SK-N-SH (cell line): Measurements from ENCODE around the gene CUBN. TPM values are rescaled to one million over a fixed set of nuclear protein-coding genes. Genes with fewer than 3 reads are reported as not detected.

ENCODE experiments used
- CTCF ChIA-PET: fragments of 300-600, 350-600 bp; formaldehyde crosslinking; extraction: SDS; loops from one replicate; lab custom pipeline; 2021; lab: Yijun Ruan, JAX
- POLR2A ChIA-PET: fragments of 350-600 bp; sonication (Branson Sonifier 250); formaldehyde crosslinking; extraction: SDS; loops from one replicate; lab custom pipeline; 2020; ENCODE audit warnings: antibody characterized with exemption, inconsistent platforms; lab: Yijun Ruan, JAX
- DNase-seq: peaks from one replicate; pipeline ENCODE4 v3.0.0; 2012
- H2AFZ ChIP-seq: fragments of 200-600 bp; sonication (generic); 2 replicates; pipeline ENCODE4 v1.8.1; 2016; ENCODE audit warnings: antibody characterized with exemption, mild to moderate bottlenecking, low read depth
- H3F3A ChIP-seq: fragments of 200-600 bp; sonication (generic); replicated peaks from 2 replicates; pipeline ENCODE3; 2016; ENCODE audit warnings: antibody characterized with exemption, mild to moderate bottlenecking; ENCODE audit not compliant: insufficient read depth
- H3K27ac ChIP-seq, 2 experiments: fragments of 200-500 bp in 1 of 2; fragments of 200-600 bp in 1 of 2; sonication (Bioruptor generic) in 1 of 2; sonication (generic), shearing (Covaris generic) in 1 of 2; 2 replicates each; pipeline versions ENCODE4 v1.5.1 to v1.6.1; 2014 to 2016; ENCODE audit warnings: low read depth in 2 of 2, inconsistent platforms in 1 of 2, low read length in 1 of 2, mild to moderate bottlenecking in 1 of 2, mixed read lengths in 1 of 2
- H3K27me3 ChIP-seq: fragments of 200-600 bp; sonication (generic), shearing (Covaris generic); 2 replicates; pipeline ENCODE4 v1.6.1; 2016; ENCODE audit warnings: mixed run types; ENCODE audit not compliant: insufficient read depth
- H3K36me3 ChIP-seq, 2 experiments: fragments of 200-500 bp in 1 of 2; fragments of 200-600 bp in 1 of 2; sonication (Bioruptor generic) in 1 of 2; sonication (generic) in 1 of 2; replicated peaks in 1 of 2; 2 replicates each; pipeline versions ENCODE3 to v1.5.1; 2014 to 2016; ENCODE audit warnings: low read length in 1 of 2, mild to moderate bottlenecking in 1 of 2; ENCODE audit not compliant: insufficient read depth in 2 of 2, control insufficient read depth in 1 of 2
- H3K4me1 ChIP-seq, 2 experiments: fragments of 200-500 bp in 1 of 2; fragments of 200-600 bp in 1 of 2; sonication (Bioruptor generic) in 1 of 2; sonication (generic), shearing (Covaris generic) in 1 of 2; 2 replicates each; pipeline versions ENCODE4 v1.5.1 to v1.6.1; 2014 to 2016; ENCODE audit warnings: low read depth in 1 of 2, low read length in 1 of 2, mixed run types in 1 of 2; ENCODE audit not compliant: insufficient read depth in 2 of 2, control insufficient read depth in 1 of 2
- H3K4me2 ChIP-seq: fragments of 200-600 bp; sonication (generic), shearing (Covaris generic); 2 replicates; pipeline ENCODE4 v1.6.1; 2017; ENCODE audit warnings: mixed run types
- H3K4me3 ChIP-seq, 2 experiments: fragments of 200-500 bp in 1 of 2; fragments of 200-600 bp in 1 of 2; sonication (Bioruptor generic) in 1 of 2; sonication (generic), shearing (Covaris generic) in 1 of 2; 2 replicates each; pipeline versions ENCODE4 v1.5.1 to v1.8.1; 2014 to 2016; ENCODE audit warnings: low read depth in 2 of 2, inconsistent platforms in 1 of 2, low read length in 1 of 2, mild to moderate bottlenecking in 1 of 2, mixed read lengths in 1 of 2, moderate library complexity in 1 of 2
- H3K79me2 ChIP-seq: fragments of 200-600 bp; sonication (generic); 2 replicates; pipeline ENCODE4 v1.8.1; 2017; ENCODE audit warnings: mild to moderate bottlenecking; ENCODE audit not compliant: insufficient read depth
- H3K9ac ChIP-seq: fragments of 200-600 bp; sonication (generic); 2 replicates; pipeline ENCODE4 v1.6.1; 2017; ENCODE audit warnings: mixed run types
- H3K9me2 ChIP-seq: fragments of 200-600 bp; sonication (generic); 2 replicates; pipeline ENCODE4 v1.6.1; 2017; ENCODE audit warnings: mixed run types
- H3K9me3 ChIP-seq: fragments of 200-600 bp; sonication (generic); 2 replicates; pipeline ENCODE4 v1.6.1; 2017; ENCODE audit warnings: mixed run types, mild to moderate bottlenecking, moderate library complexity
- H4K20me1 ChIP-seq: fragments of 200-600 bp; sonication (generic); 2 replicates; pipeline ENCODE4 v1.6.1; 2017; ENCODE audit warnings: mild to moderate bottlenecking, mixed run types; ENCODE audit not compliant: insufficient read depth
- CHD2 ChIP-seq: fragments of 150-350 bp; IDR thresholded peaks from 2 replicates; pipeline ENCODE4 v1.6.1; 2018; ENCODE audit warnings: low read length; ENCODE audit not compliant: partially characterized antibody
- EZH2phosphoT487 ChIP-seq: fragments of 200-600 bp; sonication (generic); IDR thresholded peaks from 2 replicates; pipeline ENCODE4 v1.6.1; 2017; ENCODE audit warnings: low read depth, mixed run types, mild to moderate bottlenecking, antibody characterized with exemption, moderate library complexity, borderline replicate concordance
- FOSL2 ChIP-seq: IDR thresholded peaks from 2 replicates; pipeline ENCODE4 v1.4.0; 2012; ENCODE audit warnings: low read depth, mild to moderate bottlenecking, moderate library complexity, borderline replicate concordance
- GABPA ChIP-seq: IDR thresholded peaks from 2 replicates; pipeline ENCODE4 v1.4.0; 2012; ENCODE audit warnings: low read depth, mild to moderate bottlenecking
- GATA2 ChIP-seq: sonication (generic); formaldehyde crosslinking; IDR thresholded peaks from 2 replicates; pipeline ENCODE4 v1.5.0; 2020; ENCODE audit warnings: mild to moderate bottlenecking, missing genetic modification reagents
- MEF2A ChIP-seq: IDR thresholded peaks from 2 replicates; pipeline ENCODE4 v1.4.0; 2012; ENCODE audit warnings: low read depth, borderline replicate concordance
- MXI1 ChIP-seq: IDR thresholded peaks from 2 replicates; pipeline ENCODE4 v1.6.1; 2012; ENCODE audit warnings: mild to moderate bottlenecking, low read depth, low read length, improper control_type of control experiment
- NRF1 ChIP-seq: IDR thresholded peaks from 2 replicates; pipeline ENCODE4 v1.6.1; 2012; ENCODE audit warnings: low read depth, mild to moderate bottlenecking, low read length
- RAD21 ChIP-seq: IDR thresholded peaks from 2 replicates; pipeline ENCODE4 v1.6.1; 2012; ENCODE audit warnings: mild to moderate bottlenecking, low read length
- RCOR1 ChIP-seq: fragments of 150-350 bp; IDR thresholded peaks from 2 replicates; pipeline ENCODE4 v1.6.1; 2017; ENCODE audit warnings: antibody characterized with exemption, low read length
- RXRA ChIP-seq: IDR thresholded peaks from 2 replicates; pipeline ENCODE4 v1.4.0; 2012; ENCODE audit warnings: low read depth, mild to moderate bottlenecking, borderline replicate concordance
- SIN3A ChIP-seq: IDR thresholded peaks from 2 replicates; pipeline ENCODE4 v1.6.1; 2012; ENCODE audit warnings: low read depth, mild to moderate bottlenecking, low read length, moderate library complexity, borderline replicate concordance
- SMC3 ChIP-seq: IDR thresholded peaks from 2 replicates; pipeline ENCODE4 v1.6.1; 2012; ENCODE audit warnings: low read depth, low read length, improper control_type of control experiment
- TAF1 ChIP-seq: IDR thresholded peaks from 2 replicates; pipeline ENCODE4 v1.6.1; 2012; ENCODE audit warnings: low read depth, mild to moderate bottlenecking, low read length, moderate library complexity, borderline replicate concordance
- TEAD4 ChIP-seq: IDR thresholded peaks from 2 replicates; pipeline ENCODE4 v1.4.0; 2012; ENCODE audit warnings: mild to moderate bottlenecking, borderline replicate concordance; ENCODE audit not compliant: insufficient read depth
- WGBS: methylation state at CpG from one replicate; pipeline ENCODE4 v1.1.6; 2017; ENCODE audit warnings: low lambda C conversion rate; 5-methylcytosine and 5-hydroxymethylcytosine counted together
- polyA plus RNA-seq, 3 experiments: library from polyadenylated mRNA; depleted of rRNA; stranded (reverse); fragments of >200 nt; gene quantifications; 2 replicates each; pipeline ENCODE4 v1.2.3, GENCODE V29; 2012
- TF ChIP-seq, protein P1 (sequence below): IDR thresholded peaks from 2 replicates; pipeline ENCODE4 v1.4.0; 2012; ENCODE audit warnings: low read depth
- TF ChIP-seq, protein P2 (sequence below): IDR thresholded peaks from 2 replicates; pipeline ENCODE4 v1.4.0; 2012; ENCODE audit warnings: low read depth, borderline replicate concordance
- TF ChIP-seq, protein P3 (sequence below): fragments of 150-350 bp; IDR thresholded peaks from 2 replicates; pipeline ENCODE4 v1.6.1; 2016; ENCODE audit warnings: mild to moderate bottlenecking, low read depth, low read length
- TF ChIP-seq, protein P4 (sequence below): fragments of 200-600 bp; sonication (generic); IDR thresholded peaks from 2 replicates; pipeline ENCODE4 v1.6.1; 2017; ENCODE audit warnings: antibody characterized with exemption, mild to moderate bottlenecking, moderate library complexity
- TF ChIP-seq, protein P5 (sequence below): fragments of 150-350 bp; IDR thresholded peaks from 2 replicates; pipeline ENCODE4 v1.6.1; 2017; ENCODE audit warnings: antibody characterized with exemption, low read length, low read depth, borderline replicate concordance

The CUBN gene
- polyA plus RNA-seq, 1 of the 3 experiments (the other 2 are of a cell fraction) = 2.4 TPM

DNA sequence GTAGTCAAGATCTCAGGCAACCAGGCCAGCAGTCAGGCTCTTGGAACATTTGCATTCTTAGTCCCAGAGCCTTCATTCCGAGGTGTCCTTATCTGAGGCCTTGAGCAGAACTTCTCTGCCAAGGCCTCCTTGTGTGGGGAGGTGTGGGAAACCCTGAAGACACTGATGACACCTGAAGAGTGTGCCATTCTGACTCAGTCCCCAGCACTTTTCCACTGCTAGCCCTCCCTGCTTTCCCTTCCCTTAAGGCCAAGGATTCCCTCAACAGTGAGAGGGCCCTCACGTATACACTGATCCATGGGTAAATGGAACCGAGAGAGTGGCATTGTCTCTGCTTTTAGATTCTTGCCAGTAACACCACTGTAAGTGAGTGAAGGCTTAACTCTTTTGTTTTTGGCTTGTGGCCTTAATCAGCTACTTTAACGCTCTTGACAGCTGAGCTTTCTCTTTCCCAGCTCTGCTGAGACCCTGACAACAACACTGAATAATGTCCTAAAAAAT, 41.6 kb upstream of the CUBN start:
- peaks cover 3 to 16% of the 10 kb centered on the region in 2 experiments; a peak in 3 of 4 replicates for H3K4me1 ChIP-seq
- no peaks in the 10 kb centered on the region for H4K20me1 ChIP-seq
- H3K79me2 ChIP-seq = no peaks in the 10 kb centered on the region
- no peak overlapping the region for H2AFZ ChIP-seq
- H3K27ac ChIP-seq = no peak overlapping the region
- H3K9me2 ChIP-seq = 0 out of 2 replicates have a peak, but pooled peaks cover 3% of the 10 kb centered on the region
- H3F3A ChIP-seq = peaks cover 8% of the 10 kb centered on the region
- no peaks in the 10 kb centered on the region for H3K9me3 ChIP-seq
- TF ChIP-seq GATA2 (CRISPR knock-in tag) (no peak), EZH2phosphoT487 (no peak), TEAD4 (no peak), CHD2 (no peak), SIN3A (no peak), RXRA (no peak), TAF1 (no peak), RAD21 (no peak), NRF1 (no peak), GABPA (no peak), FOSL2 (no peak), SMC3 (no peak), MEF2A (no peak), RCOR1 (no peak), MXI1 (no peak)
- TF ChIP-seq, protein P1, sequence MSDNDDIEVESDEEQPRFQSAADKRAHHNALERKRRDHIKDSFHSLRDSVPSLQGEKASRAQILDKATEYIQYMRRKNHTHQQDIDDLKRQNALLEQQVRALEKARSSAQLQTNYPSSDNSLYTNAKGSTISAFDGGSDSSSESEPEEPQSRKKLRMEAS = no peak
- TF ChIP-seq, protein P2, sequence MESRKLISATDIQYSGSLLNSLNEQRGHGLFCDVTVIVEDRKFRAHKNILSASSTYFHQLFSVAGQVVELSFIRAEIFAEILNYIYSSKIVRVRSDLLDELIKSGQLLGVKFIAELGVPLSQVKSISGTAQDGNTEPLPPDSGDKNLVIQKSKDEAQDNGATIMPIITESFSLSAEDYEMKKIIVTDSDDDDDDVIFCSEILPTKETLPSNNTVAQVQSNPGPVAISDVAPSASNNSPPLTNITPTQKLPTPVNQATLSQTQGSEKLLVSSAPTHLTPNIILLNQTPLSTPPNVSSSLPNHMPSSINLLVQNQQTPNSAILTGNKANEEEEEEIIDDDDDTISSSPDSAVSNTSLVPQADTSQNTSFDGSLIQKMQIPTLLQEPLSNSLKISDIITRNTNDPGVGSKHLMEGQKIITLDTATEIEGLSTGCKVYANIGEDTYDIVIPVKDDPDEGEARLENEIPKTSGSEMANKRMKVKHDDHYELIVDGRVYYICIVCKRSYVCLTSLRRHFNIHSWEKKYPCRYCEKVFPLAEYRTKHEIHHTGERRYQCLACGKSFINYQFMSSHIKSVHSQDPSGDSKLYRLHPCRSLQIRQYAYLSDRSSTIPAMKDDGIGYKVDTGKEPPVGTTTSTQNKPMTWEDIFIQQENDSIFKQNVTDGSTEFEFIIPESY = no peak
- TF ChIP-seq, protein P3, sequence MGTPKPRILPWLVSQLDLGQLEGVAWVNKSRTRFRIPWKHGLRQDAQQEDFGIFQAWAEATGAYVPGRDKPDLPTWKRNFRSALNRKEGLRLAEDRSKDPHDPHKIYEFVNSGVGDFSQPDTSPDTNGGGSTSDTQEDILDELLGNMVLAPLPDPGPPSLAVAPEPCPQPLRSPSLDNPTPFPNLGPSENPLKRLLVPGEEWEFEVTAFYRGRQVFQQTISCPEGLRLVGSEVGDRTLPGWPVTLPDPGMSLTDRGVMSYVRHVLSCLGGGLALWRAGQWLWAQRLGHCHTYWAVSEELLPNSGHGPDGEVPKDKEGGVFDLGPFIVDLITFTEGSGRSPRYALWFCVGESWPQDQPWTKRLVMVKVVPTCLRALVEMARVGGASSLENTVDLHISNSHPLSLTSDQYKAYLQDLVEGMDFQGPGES = no peak
- TF ChIP-seq, protein P4, sequence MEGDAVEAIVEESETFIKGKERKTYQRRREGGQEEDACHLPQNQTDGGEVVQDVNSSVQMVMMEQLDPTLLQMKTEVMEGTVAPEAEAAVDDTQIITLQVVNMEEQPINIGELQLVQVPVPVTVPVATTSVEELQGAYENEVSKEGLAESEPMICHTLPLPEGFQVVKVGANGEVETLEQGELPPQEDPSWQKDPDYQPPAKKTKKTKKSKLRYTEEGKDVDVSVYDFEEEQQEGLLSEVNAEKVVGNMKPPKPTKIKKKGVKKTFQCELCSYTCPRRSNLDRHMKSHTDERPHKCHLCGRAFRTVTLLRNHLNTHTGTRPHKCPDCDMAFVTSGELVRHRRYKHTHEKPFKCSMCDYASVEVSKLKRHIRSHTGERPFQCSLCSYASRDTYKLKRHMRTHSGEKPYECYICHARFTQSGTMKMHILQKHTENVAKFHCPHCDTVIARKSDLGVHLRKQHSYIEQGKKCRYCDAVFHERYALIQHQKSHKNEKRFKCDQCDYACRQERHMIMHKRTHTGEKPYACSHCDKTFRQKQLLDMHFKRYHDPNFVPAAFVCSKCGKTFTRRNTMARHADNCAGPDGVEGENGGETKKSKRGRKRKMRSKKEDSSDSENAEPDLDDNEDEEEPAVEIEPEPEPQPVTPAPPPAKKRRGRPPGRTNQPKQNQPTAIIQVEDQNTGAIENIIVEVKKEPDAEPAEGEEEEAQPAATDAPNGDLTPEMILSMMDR = no peak
- TF ChIP-seq, protein P5, sequence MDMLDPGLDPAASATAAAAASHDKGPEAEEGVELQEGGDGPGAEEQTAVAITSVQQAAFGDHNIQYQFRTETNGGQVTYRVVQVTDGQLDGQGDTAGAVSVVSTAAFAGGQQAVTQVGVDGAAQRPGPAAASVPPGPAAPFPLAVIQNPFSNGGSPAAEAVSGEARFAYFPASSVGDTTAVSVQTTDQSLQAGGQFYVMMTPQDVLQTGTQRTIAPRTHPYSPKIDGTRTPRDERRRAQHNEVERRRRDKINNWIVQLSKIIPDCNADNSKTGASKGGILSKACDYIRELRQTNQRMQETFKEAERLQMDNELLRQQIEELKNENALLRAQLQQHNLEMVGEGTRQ = no peak
- no peak for DNase-seq
- no peak overlapping the region for H3K4me3 ChIP-seq
- CTCF ChIA-PET = no interaction called here
- no peak overlapping the region for H3K9ac ChIP-seq
- peaks cover 0 to 5% of the 10 kb centered on the region in 2 experiments for H3K36me3 ChIP-seq
- no peak overlapping the region for H3K4me2 ChIP-seq
- POLR2A ChIA-PET = interaction anchor here (0.8 kb wide), 1 partner anchor 30 kb away, joined by 3 read pairs; the partner anchor contains the start of gene TRDMT1
- 93% methylated on average over 4 of the region's 4 CpGs for WGBS
- H3K27me3 ChIP-seq = no peaks in the 10 kb centered on the region
